Measurements from ENCODE around the gene UXS1. TPM values are rescaled to one million over a fixed set of nuclear protein-coding genes. Genes with fewer than 3 reads are reported as not detected.

The UXS1 gene
- total RNA-seq, 2 donors from 2014 or later = 31.0 to 34.4 TPM

- no peak for TF ChIP-seq CTCF (IDR thresholded peaks at IDR 0.05)
- Histone ChIP-seq H3K4me3 (no peak overlapping the region), H3K9ac (ENCODE audit: low read depth in 2 of 2, low read length in 2 of 2) (no peak overlapping the region), H3K36me3 (no peaks in the 10 kb centered on the region), H3K27me3 (no peaks in the 10 kb centered on the region), H3K4me1 (no peaks in the 10 kb centered on the region), H3K27ac (no peak overlapping the region), H3K9me3 (no peaks in the 10 kb centered on the region)
- no peak for DNase-seq
- intact Hi-C loops (cut with DNase I) = no loop called here
Measured at GRCh38 chr2:106147665-106148064, 46.4 kb downstream of the UXS1 start.

GRCh38 chr2:106147159-106147558 lies 46.9 kb downstream of the UXS1 start:
- intact Hi-C loops (cut with DNase I) = no loop called here
- Histone ChIP-seq H3K36me3 (no peaks in the 10 kb centered on the region), H3K27ac (no peak overlapping the region), H3K9ac (ENCODE audit: low read depth in 2 of 2, low read length in 2 of 2) (no peak overlapping the region), H3K4me1 (no peaks in the 10 kb centered on the region), H3K9me3 (no peaks in the 10 kb centered on the region), H3K27me3 (no peaks in the 10 kb centered on the region), H3K4me3 (no peak overlapping the region)
- TF ChIP-seq CTCF (IDR thresholded peaks at IDR 0.05) = no peak
- DNase-seq = no peak

- Histone ChIP-seq H3K4me3 (no peak overlapping the region), H3K27ac (no peak overlapping the region), H3K9me3 (no peaks in the 10 kb centered on the region), H3K27me3 (no peaks in the 10 kb centered on the region), H3K9ac (ENCODE audit: low read depth in 2 of 2, low read length in 2 of 2) (no peak overlapping the region), H3K36me3 (no peaks in the 10 kb centered on the region), H3K4me1 (peaks cover 2% of the 10 kb centered on the region)
- no peak for TF ChIP-seq CTCF (IDR thresholded peaks at IDR 0.05)
- intact Hi-C loops (cut with DNase I) = no loop called here
- no peak for DNase-seq
Measured at GRCh38 chr2:106144621-106145331, 49.3 kb downstream of the UXS1 start.

GRCh38 chr2:106143495-106144215 lies 50.4 kb downstream of the UXS1 start:
- Histone ChIP-seq H3K9me3 (no peaks in the 10 kb centered on the region), H3K4me1 (peaks cover 11% of the 10 kb centered on the region), H3K27ac (no peak overlapping the region), H3K4me3 (no peak overlapping the region), H3K9ac (ENCODE audit: low read depth in 2 of 2, low read length in 2 of 2) (no peak overlapping the region), H3K27me3 (no peaks in the 10 kb centered on the region), H3K36me3 (no peaks in the 10 kb centered on the region)
- no peak for TF ChIP-seq CTCF (IDR thresholded peaks at IDR 0.05)
- DNase-seq = no peak
- intact Hi-C loops (cut with DNase I) = no loop called here

- intact Hi-C loops (cut with DNase I) = no loop called here
- H3K27me3 ChIP-seq = no peaks in the 10 kb centered on the region
- peaks cover 11% of the 10 kb centered on the region for H3K4me1 ChIP-seq
- H3K4me3 ChIP-seq = no peak overlapping the region
- no peak overlapping the region for H3K27ac ChIP-seq
- no peak overlapping the region for H3K9ac ChIP-seq (ENCODE audit: low read depth in 2 of 2, low read length in 2 of 2)
- no peak for TF ChIP-seq CTCF (IDR thresholded peaks at IDR 0.05)
- no peak for DNase-seq
- no peaks in the 10 kb centered on the region for H3K9me3 ChIP-seq
- no peaks in the 10 kb centered on the region for H3K36me3 ChIP-seq
Measured at GRCh38 chr2:106142683-106143082, 51.4 kb downstream of the UXS1 start.
